Cardiac fibroblast (primary cell): ENCODE results near the gene AGO3.
A peak's percentile ranks its signal among the peaks of the same experiment; 100 is the strongest.

Experiments used
- DNase-seq, 2 donors: peaks; one replicate each; pipeline versions ENCODE4 v3.0.0 to v3.0.0-alpha.2; 2010; ENCODE audit warnings: low read depth in 2 of 2
- H3K4me3 ChIP-seq, 2 donors: replicated peaks in 1 of 2; 1 replicate in 1 of 2; 2 replicates in 1 of 2; pipeline ENCODE4 v1.5.1; 2011; ENCODE audit warnings: low read depth in 2 of 2, low read length in 2 of 2, mild to moderate bottlenecking in 2 of 2, moderate library complexity in 1 of 2
- TF ChIP-seq, protein P1 (sequence below): IDR thresholded peaks from one replicate; pipeline ENCODE4 v1.5.1; 2011; ENCODE audit warnings: low read depth, mild to moderate bottlenecking, low read length, inconsistent platforms

Gene AGO3

GRCh38 chr1:36070349-36070748 is 139.4 kb downstream of the AGO3 start:
- TF ChIP-seq, protein P1, sequence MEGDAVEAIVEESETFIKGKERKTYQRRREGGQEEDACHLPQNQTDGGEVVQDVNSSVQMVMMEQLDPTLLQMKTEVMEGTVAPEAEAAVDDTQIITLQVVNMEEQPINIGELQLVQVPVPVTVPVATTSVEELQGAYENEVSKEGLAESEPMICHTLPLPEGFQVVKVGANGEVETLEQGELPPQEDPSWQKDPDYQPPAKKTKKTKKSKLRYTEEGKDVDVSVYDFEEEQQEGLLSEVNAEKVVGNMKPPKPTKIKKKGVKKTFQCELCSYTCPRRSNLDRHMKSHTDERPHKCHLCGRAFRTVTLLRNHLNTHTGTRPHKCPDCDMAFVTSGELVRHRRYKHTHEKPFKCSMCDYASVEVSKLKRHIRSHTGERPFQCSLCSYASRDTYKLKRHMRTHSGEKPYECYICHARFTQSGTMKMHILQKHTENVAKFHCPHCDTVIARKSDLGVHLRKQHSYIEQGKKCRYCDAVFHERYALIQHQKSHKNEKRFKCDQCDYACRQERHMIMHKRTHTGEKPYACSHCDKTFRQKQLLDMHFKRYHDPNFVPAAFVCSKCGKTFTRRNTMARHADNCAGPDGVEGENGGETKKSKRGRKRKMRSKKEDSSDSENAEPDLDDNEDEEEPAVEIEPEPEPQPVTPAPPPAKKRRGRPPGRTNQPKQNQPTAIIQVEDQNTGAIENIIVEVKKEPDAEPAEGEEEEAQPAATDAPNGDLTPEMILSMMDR = no peak
- no peak for DNase-seq
- no peak overlapping the region for H3K4me3 ChIP-seq

GRCh38 chr1:36076979-36077573 is 146.2 kb downstream of the AGO3 start:
- TF ChIP-seq, protein P1 = no peak
- peak in 1 of 2 donors; percentile 50 for DNase-seq
- no peak overlapping the region for H3K4me3 ChIP-seq

DNA sequence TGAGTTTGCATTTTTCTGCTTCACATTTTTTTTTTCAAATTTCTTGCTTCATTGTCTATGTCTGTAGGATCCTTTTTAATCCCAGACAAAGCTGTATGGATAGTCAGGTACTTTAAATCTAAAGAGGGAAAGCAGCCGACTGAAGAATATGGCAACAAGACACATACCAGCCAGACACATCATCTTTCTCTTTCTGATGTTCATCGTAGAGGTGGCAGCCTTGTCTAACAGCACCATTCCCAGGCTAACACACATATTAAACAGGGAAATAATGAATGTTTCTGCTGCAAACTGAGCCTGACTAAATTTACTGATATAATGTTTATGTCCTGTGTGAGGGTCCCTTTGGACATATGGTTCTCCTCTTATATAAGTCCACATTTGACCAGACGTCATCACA is 149.3 kb downstream of the AGO3 start:
- DNase-seq = no peak

GRCh38 chr1:36080801-36081200 is 149.9 kb downstream of the AGO3 start:
- TF ChIP-seq, protein P1 = no peak
- H3K4me3 ChIP-seq = no peak overlapping the region
- no peak for DNase-seq

More for the DNA sequence above, 149.3 kb downstream of the AGO3 start:
- H3K4me3 ChIP-seq = no peak overlapping the region
- TF ChIP-seq, protein P1 = no peak

DNA sequence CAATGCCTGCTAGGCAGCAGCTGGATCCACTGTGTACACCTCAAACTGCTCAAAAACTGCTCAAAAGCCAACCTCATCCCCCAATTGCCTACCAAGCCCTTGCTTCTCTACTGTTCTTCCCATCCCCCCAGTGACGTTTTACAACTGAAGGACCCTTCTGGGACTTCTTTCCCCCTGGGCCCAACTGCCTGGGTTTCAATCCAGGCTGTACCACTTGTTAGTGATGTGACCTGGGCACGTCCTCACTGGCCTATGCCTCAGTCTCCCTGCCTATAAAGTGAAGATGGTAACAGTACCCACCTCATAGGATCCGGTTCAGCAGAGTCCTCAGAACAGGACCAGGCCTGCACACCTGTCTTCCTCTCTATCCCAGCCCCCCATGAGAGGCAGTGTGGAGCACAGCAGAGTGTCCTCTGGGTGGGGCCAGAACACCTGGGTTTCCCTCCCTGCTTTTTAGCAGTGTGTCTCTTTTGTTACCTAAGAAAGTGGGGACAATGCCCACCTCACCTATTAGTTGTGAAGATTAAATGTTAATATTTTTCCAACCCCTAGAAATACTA is 151.1 kb downstream of the AGO3 start:
- H3K4me3 ChIP-seq = no peak overlapping the region
- TF ChIP-seq, protein P1 = no peak
- DNase-seq = no peak

GRCh38 chr1:36083219-36083618 is 152.3 kb downstream of the AGO3 start:
- H3K4me3 ChIP-seq = no peak overlapping the region

More at GRCh38 chr1:36083219-36083618, 152.3 kb downstream of the AGO3 start:
- TF ChIP-seq, protein P1 = no peak
- DNase-seq = no peak
